HG03103 (cell line): ENCODE measurements around the gene POLD4.

Experiments used
- ATAC-seq: cut with Tn5 transposase; IDR thresholded peaks from one replicate; pipeline ENCODE4 v1.9.1; 2021; ENCODE audit warnings: low read depth; ENCODE audit not compliant: unreplicated experiment

POLD4 gene

DNA sequence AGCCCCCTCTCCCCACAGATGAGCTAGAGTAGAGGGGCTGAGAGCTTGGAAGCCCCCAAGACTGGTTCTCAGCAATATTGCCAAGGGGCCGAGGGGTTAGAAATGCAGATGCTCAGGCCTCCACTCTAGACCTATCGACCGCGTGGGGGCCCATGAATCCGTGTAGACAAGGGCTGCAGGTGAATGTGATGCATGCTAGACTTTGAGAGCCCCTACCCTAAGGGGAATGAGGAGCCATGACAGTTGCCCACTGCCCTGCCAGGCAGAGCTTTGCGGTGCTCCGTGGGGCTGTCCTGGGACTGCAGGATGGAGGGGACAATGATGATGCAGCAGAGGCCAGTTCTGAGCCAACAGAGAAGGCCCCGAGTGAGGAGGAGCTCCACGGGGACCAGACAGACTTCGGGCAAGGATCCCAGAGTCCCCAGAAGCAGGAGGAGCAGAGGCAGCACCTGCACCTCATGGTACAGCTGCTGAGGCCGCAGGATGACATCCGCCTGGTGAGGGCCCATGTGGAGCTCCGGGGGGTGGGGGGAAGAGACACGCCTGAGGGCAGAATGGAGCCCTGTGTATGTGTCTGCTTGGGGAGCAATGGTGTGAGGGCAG lies 48.7 kb downstream of the POLD4 start:
- no peak for ATAC-seq

DNA sequence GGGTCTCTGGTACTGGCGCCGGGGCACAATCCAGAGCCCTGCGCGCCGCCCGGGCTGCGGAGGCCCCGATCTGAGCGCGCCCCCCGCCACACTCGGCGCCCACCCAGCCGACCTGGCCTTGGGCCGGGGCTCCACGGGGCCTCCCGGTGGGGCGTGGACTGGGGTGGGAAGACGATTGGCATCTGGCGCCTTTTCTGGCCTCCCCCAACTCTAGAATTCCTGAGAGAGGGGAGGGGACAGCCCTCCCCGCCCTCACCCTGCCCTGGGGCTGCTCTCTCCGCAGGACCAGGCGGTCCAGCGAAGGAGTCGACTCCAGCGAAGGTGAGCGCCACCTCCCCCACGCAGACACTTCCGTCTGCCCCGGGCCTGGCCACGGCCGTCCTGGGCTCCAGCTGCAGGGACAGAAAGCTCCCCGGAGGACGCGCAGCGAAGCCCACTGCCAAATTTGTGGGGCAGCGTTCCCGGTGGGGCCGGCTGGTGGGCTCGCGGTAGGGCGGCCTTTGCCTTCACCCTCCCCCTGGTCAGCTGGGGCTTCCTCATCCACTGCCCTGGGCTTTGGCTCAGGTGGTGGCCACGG lies 49.4 kb downstream of the POLD4 start:
- no peak for ATAC-seq

DNA sequence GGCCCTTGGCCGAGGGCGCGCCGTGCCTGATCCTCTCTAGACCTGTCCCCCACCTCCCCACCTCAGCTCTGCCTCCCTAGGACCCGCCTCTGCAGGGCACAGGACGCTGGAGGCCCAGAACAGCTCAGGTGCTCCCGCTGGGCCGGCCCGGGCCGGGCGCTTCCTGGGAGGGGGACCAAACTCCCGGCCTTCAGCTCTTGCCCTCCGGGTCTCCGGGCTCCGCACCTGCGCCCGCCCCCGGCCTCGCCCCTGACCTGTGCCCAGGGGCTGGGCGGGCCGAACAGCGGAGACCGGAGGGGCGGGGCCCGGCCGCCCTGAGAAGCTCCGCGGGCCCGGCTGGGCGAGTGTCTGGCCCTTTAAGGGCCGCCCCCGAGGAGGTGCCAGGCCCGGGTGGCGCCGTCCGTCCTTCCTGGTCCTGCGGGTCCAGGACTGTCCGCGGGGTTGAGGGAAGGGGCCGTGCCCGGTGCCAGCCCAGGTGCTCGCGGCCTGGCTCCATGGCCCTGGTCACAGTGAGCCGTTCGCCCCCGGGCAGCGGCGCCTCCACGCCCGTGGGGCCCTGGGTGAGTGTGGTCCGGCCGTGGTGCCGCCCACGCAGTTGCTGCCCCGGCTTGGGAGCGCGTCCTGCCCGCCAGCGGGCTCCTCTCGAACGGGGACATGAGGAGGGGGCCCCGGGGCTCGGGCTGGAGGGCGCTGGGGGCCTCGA lies 50.1 kb downstream of the POLD4 start, which contains the start of gene SSH3:
Gene SSH3 (plus strand): TSS at position 399 of the 703 bp plus-strand sequence. CDS start 96 bp downstream, at position 495.
- no peak for ATAC-seq

DNA sequence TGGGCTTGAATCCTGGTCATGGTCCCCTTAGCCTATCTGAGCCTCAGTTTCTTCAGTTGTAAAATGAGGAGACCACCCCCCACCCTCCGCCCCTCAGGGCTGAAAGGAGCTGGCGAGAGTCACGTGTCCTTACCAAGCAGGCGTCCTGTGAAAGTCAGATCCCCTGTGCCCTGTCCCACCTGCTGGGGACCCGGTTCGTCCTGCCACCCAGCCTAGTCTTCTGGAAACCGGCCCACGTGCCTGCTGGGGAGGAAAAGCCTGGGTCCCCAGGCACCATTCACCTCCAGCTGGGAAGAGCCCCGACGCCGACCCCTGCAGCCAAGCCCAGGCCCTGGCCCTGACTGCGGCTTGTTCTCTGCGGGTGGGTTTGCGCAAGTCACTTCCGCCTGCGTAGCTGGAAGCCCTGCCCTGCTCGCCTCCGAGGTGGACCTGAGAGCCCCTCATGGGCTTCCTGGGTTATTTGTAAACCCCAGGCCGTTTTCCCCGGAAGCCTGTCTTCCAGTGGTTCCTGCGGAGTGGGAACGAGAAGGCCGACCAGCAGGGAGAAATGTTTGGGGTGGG lies 50.7 kb downstream of the POLD4 start:
- ATAC-seq, result no peak

DNA sequence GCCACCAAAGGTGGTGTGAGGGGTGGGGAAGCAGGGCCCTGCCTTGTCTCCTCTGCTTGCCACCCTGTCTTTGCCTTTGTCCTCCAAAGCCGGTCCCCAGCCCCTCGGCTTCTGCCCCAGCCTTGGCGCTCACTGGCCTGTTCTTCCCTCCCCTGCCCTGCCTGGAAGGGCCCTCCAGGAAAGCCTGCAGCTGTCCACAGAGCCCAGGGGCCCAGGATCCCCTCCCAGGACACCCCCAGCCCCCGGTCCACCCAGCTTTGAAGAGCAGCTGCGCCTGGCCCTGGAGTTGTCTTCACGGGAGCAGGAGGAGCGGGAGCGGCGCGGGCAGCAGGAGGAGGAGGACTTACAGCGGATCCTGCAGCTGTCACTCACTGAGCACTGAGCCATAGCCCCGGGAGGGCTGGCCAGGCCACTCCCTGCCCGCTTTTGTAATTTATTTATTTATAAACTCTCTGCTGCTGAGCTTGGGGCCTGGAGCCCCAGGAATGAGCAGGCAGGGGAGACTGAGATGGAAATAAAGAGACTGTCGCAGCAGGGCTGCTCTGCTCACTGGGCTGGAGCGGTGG lies 51.3 kb downstream of the POLD4 start:
- ATAC-seq, result no peak

DNA sequence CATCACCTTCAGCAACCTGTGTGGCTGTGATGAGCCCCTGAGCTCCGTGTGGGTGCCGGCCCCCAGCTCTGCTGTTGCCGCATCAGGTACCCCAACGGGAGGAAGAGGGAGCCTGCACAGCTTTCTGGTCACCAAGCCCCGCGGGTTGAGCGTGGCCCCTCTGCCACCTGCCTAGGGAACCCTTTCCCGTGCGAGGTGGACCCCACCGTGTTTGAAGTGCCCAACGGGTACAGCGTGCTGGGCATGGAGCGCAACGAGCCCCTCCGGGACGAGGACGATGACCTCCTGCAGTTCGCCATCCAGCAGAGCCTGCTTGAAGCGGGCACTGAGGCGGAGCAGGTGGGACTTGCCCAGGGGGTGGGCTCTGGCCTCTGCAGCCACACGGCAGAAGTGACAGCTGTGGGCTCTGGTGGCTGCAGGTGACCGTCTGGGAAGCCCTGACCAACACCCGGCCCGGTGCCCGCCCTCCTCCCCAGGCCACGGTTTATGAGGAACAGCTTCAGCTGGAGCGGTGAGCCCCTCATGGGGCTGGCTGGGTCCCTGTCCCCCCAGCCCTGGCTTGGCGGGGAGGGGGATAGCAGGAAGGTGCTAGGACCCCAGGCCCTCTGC lies 51.9 kb downstream of the POLD4 start:
- no peak for ATAC-seq
